HEK293 (cell line): ENCODE results near the gene CDH10.

Source experiments
- CTCF ChIA-PET: fragments of 350-600 bp; formaldehyde crosslinking; extraction: SDS; loops from one replicate; lab custom pipeline; 2021; ENCODE audit warnings: antibody characterized with exemption; lab: Yijun Ruan, JAX
- POLR2A ChIA-PET: fragments of 300-600 bp; formaldehyde crosslinking; extraction: SDS; loops from one replicate; lab custom pipeline; 2020; ENCODE audit warnings: antibody characterized with exemption, inconsistent platforms; lab: Yijun Ruan, JAX
- H3K27ac ChIP-seq: fragments of 200-500 bp; sonication (Bioruptor generic); 2 replicates; pipeline ENCODE4 v1.5.1; 2014; ENCODE audit warnings: low read depth, low read length, control low read depth, inconsistent platforms; ENCODE audit errors: extremely low read depth
- H3K36me3 ChIP-seq, 2 experiments: fragments of 200-500 bp in 1 of 2; sonication (Bioruptor generic) in 1 of 2; 1 replicate in 1 of 2; 2 replicates in 1 of 2; pipeline ENCODE4 v1.5.1; 2014 to 2017; ENCODE audit warnings: inconsistent platforms in 2 of 2, low read length in 2 of 2; ENCODE audit not compliant: control insufficient read depth in 2 of 2, insufficient read depth in 1 of 2
- H3K4me1 ChIP-seq: fragments of 200-500 bp; sonication (Bioruptor generic); 2 replicates; pipeline ENCODE4 v1.5.1; 2014; ENCODE audit warnings: mild to moderate bottlenecking, low read length, inconsistent platforms; ENCODE audit not compliant: control insufficient read depth, insufficient read depth
- H3K4me3 ChIP-seq: 2 replicates; pipeline ENCODE4 v1.5.1; 2011; ENCODE audit warnings: low read depth, mild to moderate bottlenecking, control low read depth, low read length, moderate library complexity
- H3K9me3 ChIP-seq: fragments of 200-500 bp; sonication (Bioruptor generic); 2 replicates; pipeline ENCODE4 v1.5.1; 2014; ENCODE audit warnings: low read depth, low read length, inconsistent platforms; ENCODE audit not compliant: control insufficient read depth, insufficient read depth
- CTCF ChIP-seq: fragments of 450-650 bp; formaldehyde crosslinking; IDR thresholded peaks from 2 replicates; pipeline ENCODE4 v1.5.1; 2016; ENCODE audit warnings: missing biosample characterization, missing genetic modification characterization
- HOXD13 ChIP-seq: sonication (generic); formaldehyde crosslinking; IDR thresholded peaks from 2 replicates; pipeline ENCODE4 v1.8.0; 2022; ENCODE audit warnings: missing genetic modification reagents, borderline replicate concordance
- INSM2 ChIP-seq: fragments of 450-650 bp; formaldehyde crosslinking; IDR thresholded peaks from 2 replicates; pipeline ENCODE4 v1.5.1; 2016; ENCODE audit warnings: missing biosample characterization, missing genetic modification characterization
- PATZ1 ChIP-seq: fragments of 450-650 bp; formaldehyde crosslinking; IDR thresholded peaks from 2 replicates; pipeline ENCODE4 v1.5.1; 2016; ENCODE audit warnings: missing biosample characterization, missing genetic modification characterization
- RBAK ChIP-seq: fragments of 450-650 bp; formaldehyde crosslinking; IDR thresholded peaks from 2 replicates; pipeline ENCODE4 v1.5.1; 2016; ENCODE audit warnings: missing biosample characterization, missing genetic modification characterization
- SCRT1 ChIP-seq: fragments of 450-650 bp; formaldehyde crosslinking; IDR thresholded peaks from 2 replicates; pipeline ENCODE4 v1.5.1; 2016; ENCODE audit warnings: missing biosample characterization, missing genetic modification characterization, borderline replicate concordance
- WT1 ChIP-seq: fragments of 450-650 bp; formaldehyde crosslinking; IDR thresholded peaks from 2 replicates; pipeline ENCODE4 v1.5.1; 2016; ENCODE audit warnings: missing biosample characterization, missing genetic modification characterization
- ZBTB21 ChIP-seq: fragments of 450-650 bp; formaldehyde crosslinking; IDR thresholded peaks from 2 replicates; pipeline ENCODE4 v1.5.1; 2017; ENCODE audit warnings: missing biosample characterization, missing genetic modification characterization
- ZFHX2 ChIP-seq: fragments of 450-650 bp; formaldehyde crosslinking; conservative IDR thresholded peaks from 2 replicates; pipeline ENCODE4 v1.5.1; 2016; ENCODE audit warnings: missing biosample characterization, missing genetic modification characterization
- ZIC2 ChIP-seq: fragments of 450-650 bp; formaldehyde crosslinking; IDR thresholded peaks from 2 replicates; pipeline ENCODE4 v1.5.1; 2016; ENCODE audit warnings: missing biosample characterization, missing genetic modification characterization
- ZNF114 ChIP-seq: fragments of 450-650 bp; formaldehyde crosslinking; IDR thresholded peaks from 2 replicates; pipeline ENCODE4 v1.5.0; 2017; ENCODE audit warnings: missing biosample characterization, missing genetic modification characterization
- ZNF133 ChIP-seq: fragments of 450-650 bp; formaldehyde crosslinking; IDR thresholded peaks from 2 replicates; pipeline ENCODE4 v1.5.1; 2016; ENCODE audit warnings: missing biosample characterization, missing genetic modification characterization
- ZNF138 ChIP-seq: fragments of 450-650 bp; formaldehyde crosslinking; IDR thresholded peaks from 2 replicates; pipeline ENCODE4 v1.5.1; 2016; ENCODE audit warnings: missing biosample characterization, missing genetic modification characterization, borderline replicate concordance
- ZNF19 ChIP-seq: fragments of 450-650 bp; formaldehyde crosslinking; IDR thresholded peaks from 2 replicates; pipeline ENCODE4; 2016; ENCODE audit warnings: missing biosample characterization, missing genetic modification characterization, low read depth
- ZNF274 ChIP-seq, 2 experiments: fragments of 200-500 bp in 1 of 2; fragments of 450-650 bp in 1 of 2; sonication (Bioruptor generic) in 1 of 2; formaldehyde crosslinking in 1 of 2; IDR thresholded peaks; 2 replicates each; pipeline versions ENCODE4 v1.5.1 to v1.6.1; 2014 to 2016; ENCODE audit warnings: borderline replicate concordance in 1 of 2, inconsistent platforms in 1 of 2, low read length in 1 of 2, missing biosample characterization in 1 of 2, missing genetic modification characterization in 1 of 2
- ZNF449 ChIP-seq: fragments of 450-650 bp; formaldehyde crosslinking; IDR thresholded peaks from 2 replicates; pipeline ENCODE4 v1.5.1; 2017; ENCODE audit warnings: missing biosample characterization, mild to moderate bottlenecking, missing genetic modification characterization, moderate library complexity
- ZNF501 ChIP-seq: fragments of 450-650 bp; formaldehyde crosslinking; IDR thresholded peaks from 2 replicates; pipeline ENCODE4 v1.5.1; 2016; ENCODE audit warnings: missing biosample characterization, missing genetic modification characterization
- ZNF843 ChIP-seq: fragments of 450-650 bp; formaldehyde crosslinking; IDR thresholded peaks from 2 replicates; pipeline ENCODE4 v1.5.1; 2016; ENCODE audit warnings: missing biosample characterization, missing genetic modification characterization
- ZSCAN18 ChIP-seq: fragments of 450-650 bp; formaldehyde crosslinking; IDR thresholded peaks from 2 replicates; pipeline ENCODE4 v1.5.1; 2016; ENCODE audit warnings: missing biosample characterization, missing genetic modification characterization

The CDH10 gene

GRCh38 chr5:24496268-24496667 lies 148.5 kb downstream of the CDH10 start (continued):
- TF ChIP-seq PATZ1 (tag by site-specific recombination) = no peak

GRCh38 chr5:24492229-24492628 lies 152.5 kb downstream of the CDH10 start:
- Histone ChIP-seq H3K27ac (no peak overlapping the region), H3K36me3 (no peaks in the 10 kb centered on the region), H3K9me3 (no peaks in the 10 kb centered on the region)
- TF ChIP-seq ZNF19 (tag by site-specific recombination) (no peak), CTCF (no peak), ZNF114 (no peak), ZFHX2 (no peak), WT1 (tag by site-specific recombination) (no peak), SCRT1 (tag by site-specific recombination) (no peak), ZNF843 (tag by site-specific recombination) (no peak), ZBTB21 (tag by site-specific recombination) (no peak), HOXD13 (CRISPR knock-in tag) (no peak), ZNF449 (no peak), ZNF138 (tag by site-specific recombination) (no peak), ZNF133 (tag by site-specific recombination) (no peak), RBAK (tag by site-specific recombination) (no peak), ZNF501 (no peak), INSM2 (no peak), ZSCAN18 (tag by site-specific recombination) (no peak)
- TF ChIP-seq, all 188 proteins: peak for 0
- ChIA-PET CTCF (no interaction called here), POLR2A (no interaction called here)
- Histone ChIP-seq H3K4me3 (no peak overlapping the region), H3K4me1 (no peaks in the 10 kb centered on the region)

GRCh38 chr5:24491490-24491889 lies 153.3 kb downstream of the CDH10 start:
- TF ChIP-seq ZIC2 (tag by site-specific recombination) (no peak), ZNF274 (IDR thresholded peaks at IDR 0.05; ENCODE audit: low read length) (no peak), ZNF274 (tag by site-specific recombination; IDR thresholded peaks at IDR 0.05; ENCODE audit: borderline replicate concordance) (no peak)
- Histone ChIP-seq H3K9me3 (no peaks in the 10 kb centered on the region), H3K4me1 (no peaks in the 10 kb centered on the region), H3K27ac (no peak overlapping the region), H3K36me3 (no peaks in the 10 kb centered on the region), H3K4me3 (no peak overlapping the region)
- POLR2A ChIA-PET = no interaction called here
- CTCF ChIA-PET = no interaction called here
